OCI-LY1 (cell line): ENCODE results near the gene PSMD1.
"Not testable (repeated sequence)": the region's sequence is repeated elsewhere in the genome, so short reads cannot be mapped to it uniquely, and the experiment has no call there.

Source experiments
- EZH2 ChIP-seq: fragments of 200-600 bp; sonication (generic), shearing (Covaris generic); IDR thresholded peaks from 2 replicates; pipeline ENCODE4 v1.8.0; 2017; ENCODE audit warnings: borderline replicate concordance, mixed run types, mild to moderate bottlenecking, antibody characterized with exemption, low read length, moderate library complexity, mixed read lengths
- TF ChIP-seq, protein P1 (sequence below): fragments of 200-600 bp; sonication (generic), shearing (Covaris generic); IDR thresholded peaks from 2 replicates; pipeline ENCODE4 v1.5.1; 2017; ENCODE audit warnings: mild to moderate bottlenecking, antibody characterized with exemption, low read length, moderate library complexity, mixed read lengths

DNA sequence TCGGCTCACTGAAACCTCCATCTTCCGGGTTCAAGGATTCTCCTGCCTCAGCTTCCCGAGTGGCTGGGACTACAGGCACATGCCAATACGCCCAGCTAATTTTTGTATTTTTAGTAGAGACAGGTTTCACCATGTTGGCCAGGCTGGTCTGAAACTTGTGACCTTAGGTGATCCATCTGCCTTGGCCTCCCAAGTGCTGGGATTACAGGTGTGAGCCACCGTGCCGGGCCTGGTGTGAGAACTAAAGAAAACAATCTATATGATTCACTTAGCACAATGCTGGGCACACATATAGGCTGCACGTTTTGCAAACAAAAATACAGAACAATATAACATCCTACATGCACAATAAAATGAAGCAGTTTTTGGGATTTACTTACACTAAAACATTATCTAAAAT, 140.5 kb downstream of the PSMD1 start:
- TF ChIP-seq, protein P1, sequence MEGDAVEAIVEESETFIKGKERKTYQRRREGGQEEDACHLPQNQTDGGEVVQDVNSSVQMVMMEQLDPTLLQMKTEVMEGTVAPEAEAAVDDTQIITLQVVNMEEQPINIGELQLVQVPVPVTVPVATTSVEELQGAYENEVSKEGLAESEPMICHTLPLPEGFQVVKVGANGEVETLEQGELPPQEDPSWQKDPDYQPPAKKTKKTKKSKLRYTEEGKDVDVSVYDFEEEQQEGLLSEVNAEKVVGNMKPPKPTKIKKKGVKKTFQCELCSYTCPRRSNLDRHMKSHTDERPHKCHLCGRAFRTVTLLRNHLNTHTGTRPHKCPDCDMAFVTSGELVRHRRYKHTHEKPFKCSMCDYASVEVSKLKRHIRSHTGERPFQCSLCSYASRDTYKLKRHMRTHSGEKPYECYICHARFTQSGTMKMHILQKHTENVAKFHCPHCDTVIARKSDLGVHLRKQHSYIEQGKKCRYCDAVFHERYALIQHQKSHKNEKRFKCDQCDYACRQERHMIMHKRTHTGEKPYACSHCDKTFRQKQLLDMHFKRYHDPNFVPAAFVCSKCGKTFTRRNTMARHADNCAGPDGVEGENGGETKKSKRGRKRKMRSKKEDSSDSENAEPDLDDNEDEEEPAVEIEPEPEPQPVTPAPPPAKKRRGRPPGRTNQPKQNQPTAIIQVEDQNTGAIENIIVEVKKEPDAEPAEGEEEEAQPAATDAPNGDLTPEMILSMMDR = not testable (repeated sequence)
- TF ChIP-seq EZH2 = not testable (repeated sequence)
